Tibial nerve (tissue), 4 donors: Measurements from ENCODE around the gene RPS6KA2.

Source experiments
- EP300 ChIP-seq, 2 donors: sonication (generic); formaldehyde crosslinking; IDR thresholded peaks; one replicate each; pipeline ENCODE4 v1.6.1; 2017; ENCODE audit warnings: antibody characterized with exemption in 2 of 2, mild to moderate bottlenecking in 1 of 2
- POLR2A ChIP-seq, 2 donors: fragments of 450-650 bp; IDR thresholded peaks; one replicate each; pipeline ENCODE4 v1.6.1; 2017; ENCODE audit warnings: antibody characterized with exemption in 2 of 2, mild to moderate bottlenecking in 2 of 2, moderate library complexity in 2 of 2
- TF ChIP-seq, protein P1 (sequence below), 5 experiments: fragments of 200-600 bp in 3 of 5; fragments of 450-650 bp in 2 of 5; sonication (generic) in 3 of 5; IDR thresholded peaks; one replicate each; pipeline ENCODE4 v1.5.1; 2016 to 2019; ENCODE audit warnings: antibody characterized with exemption in 5 of 5, mild to moderate bottlenecking in 3 of 5, moderate library complexity in 2 of 5

DNA sequence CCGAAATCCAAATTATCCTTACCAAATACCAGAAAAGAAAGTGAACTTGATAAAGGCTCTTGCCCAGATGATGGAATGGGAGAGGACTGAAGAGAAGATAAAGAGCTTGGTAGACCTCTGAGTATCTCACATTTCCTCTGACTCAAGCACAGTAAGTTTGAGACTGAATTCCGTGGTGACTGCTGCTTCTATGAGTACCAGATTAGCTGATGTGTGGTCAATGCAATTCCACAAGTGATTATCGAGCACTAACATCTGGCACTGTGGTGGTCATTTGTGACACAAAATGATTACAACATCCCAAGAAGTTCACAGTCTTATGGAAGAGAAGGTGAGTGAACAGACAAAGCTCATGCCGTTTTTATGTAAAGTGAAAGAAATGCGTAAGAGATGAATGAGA, 2.6 kb upstream of the RPS6KA2 start:
- TF ChIP-seq POLR2A (IDR thresholded peaks at IDR 0.05) (no peak), EP300 (IDR thresholded peaks at IDR 0.05) (no peak)
- TF ChIP-seq, protein P1, sequence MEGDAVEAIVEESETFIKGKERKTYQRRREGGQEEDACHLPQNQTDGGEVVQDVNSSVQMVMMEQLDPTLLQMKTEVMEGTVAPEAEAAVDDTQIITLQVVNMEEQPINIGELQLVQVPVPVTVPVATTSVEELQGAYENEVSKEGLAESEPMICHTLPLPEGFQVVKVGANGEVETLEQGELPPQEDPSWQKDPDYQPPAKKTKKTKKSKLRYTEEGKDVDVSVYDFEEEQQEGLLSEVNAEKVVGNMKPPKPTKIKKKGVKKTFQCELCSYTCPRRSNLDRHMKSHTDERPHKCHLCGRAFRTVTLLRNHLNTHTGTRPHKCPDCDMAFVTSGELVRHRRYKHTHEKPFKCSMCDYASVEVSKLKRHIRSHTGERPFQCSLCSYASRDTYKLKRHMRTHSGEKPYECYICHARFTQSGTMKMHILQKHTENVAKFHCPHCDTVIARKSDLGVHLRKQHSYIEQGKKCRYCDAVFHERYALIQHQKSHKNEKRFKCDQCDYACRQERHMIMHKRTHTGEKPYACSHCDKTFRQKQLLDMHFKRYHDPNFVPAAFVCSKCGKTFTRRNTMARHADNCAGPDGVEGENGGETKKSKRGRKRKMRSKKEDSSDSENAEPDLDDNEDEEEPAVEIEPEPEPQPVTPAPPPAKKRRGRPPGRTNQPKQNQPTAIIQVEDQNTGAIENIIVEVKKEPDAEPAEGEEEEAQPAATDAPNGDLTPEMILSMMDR (IDR thresholded peaks at IDR 0.05) = no peak
